ENCODE measurements around the gene CLEC9A.

GRCh38 chr12:10065241-10065640 is 34.8 kb downstream of the CLEC9A start:
- TF ChIP-seq CTCF (IDR thresholded peaks at IDR 0.05) (no peak), POLR2A (IDR thresholded peaks at IDR 0.05) (no peak)
